Measurements from ENCODE around the gene STXBP2. TPM values are rescaled to one million over a fixed set of nuclear protein-coding genes. Genes with fewer than 3 reads are reported as not detected.

Gene STXBP2
- total RNA-seq, 1 experiment from 2014 or later: 94.4 TPM

DNA sequence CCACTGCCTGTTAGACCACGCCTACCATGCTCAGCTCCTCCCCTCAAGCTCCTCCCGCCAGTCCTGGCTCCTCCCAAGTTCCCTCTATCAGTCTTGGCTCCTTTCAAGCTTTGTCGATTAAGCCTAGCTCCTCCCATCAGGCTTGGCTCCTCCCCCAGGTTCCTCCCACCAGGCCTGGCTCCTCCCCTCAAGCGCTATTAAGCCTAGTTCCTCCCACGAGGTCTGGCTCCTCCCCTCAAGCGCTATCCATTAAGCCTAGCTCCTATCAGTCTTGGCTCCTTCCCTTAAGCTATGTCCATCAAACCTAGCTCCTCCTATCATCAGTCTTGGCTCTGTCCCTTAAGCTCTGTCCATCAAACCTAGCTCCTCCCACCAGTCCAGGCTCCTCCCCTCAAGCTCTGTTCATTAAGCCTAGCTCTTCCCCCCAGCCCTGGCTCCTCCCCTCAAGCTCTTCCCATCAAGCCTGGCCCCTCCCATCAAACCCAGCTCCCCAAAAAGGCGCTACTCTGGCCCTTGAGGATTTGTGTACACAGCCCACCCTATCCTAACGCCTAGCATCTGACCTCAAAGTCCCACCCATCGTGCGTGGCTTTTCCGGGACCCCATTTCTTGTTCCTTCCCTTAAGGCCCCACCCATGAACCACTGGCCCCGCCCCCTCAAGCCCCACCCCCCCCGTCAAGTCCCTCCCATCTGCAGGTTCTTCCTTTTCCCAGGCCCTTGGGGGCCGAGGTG, 31.3 kb upstream of the STXBP2 start:
- no peak overlapping the region for H3K4me3 Mint-ChIP-seq (ENCODE audit: unreplicated experiment)
- POLR2A ChIA-PET: interaction anchor here (0.7 to 3.2 kb wide), 3 partner anchors 13 to 1149 kb away, joined by 3 to 14 read pairs (median 7); partner anchors contain the start of genes PET100 and XAB2

GRCh38 chr19:7606289-7606688, 30.6 kb upstream of the STXBP2 start:
- Mint-ChIP-seq H3K36me3 (ENCODE audit: insufficient read depth, unreplicated experiment) (peaks cover 22% of the 10 kb centered on the region), H3K27ac (ENCODE audit: low read depth, unreplicated experiment) (no peak overlapping the region), H3K9me3 (ENCODE audit: unreplicated experiment) (peaks cover 7% of the 10 kb centered on the region), H3K27me3 (ENCODE audit: insufficient read depth, unreplicated experiment) (no peaks in the 10 kb centered on the region), H3K4me3 (ENCODE audit: unreplicated experiment) (no peak overlapping the region), H3K4me1 (ENCODE audit: insufficient read depth, unreplicated experiment) (no peaks in the 10 kb centered on the region)
- DNase-seq (ENCODE audit: unreplicated experiment): no peak
- TF ChIP-seq, protein P1, sequence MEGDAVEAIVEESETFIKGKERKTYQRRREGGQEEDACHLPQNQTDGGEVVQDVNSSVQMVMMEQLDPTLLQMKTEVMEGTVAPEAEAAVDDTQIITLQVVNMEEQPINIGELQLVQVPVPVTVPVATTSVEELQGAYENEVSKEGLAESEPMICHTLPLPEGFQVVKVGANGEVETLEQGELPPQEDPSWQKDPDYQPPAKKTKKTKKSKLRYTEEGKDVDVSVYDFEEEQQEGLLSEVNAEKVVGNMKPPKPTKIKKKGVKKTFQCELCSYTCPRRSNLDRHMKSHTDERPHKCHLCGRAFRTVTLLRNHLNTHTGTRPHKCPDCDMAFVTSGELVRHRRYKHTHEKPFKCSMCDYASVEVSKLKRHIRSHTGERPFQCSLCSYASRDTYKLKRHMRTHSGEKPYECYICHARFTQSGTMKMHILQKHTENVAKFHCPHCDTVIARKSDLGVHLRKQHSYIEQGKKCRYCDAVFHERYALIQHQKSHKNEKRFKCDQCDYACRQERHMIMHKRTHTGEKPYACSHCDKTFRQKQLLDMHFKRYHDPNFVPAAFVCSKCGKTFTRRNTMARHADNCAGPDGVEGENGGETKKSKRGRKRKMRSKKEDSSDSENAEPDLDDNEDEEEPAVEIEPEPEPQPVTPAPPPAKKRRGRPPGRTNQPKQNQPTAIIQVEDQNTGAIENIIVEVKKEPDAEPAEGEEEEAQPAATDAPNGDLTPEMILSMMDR (IDR thresholded peaks at IDR 0.05; ENCODE audit: unreplicated experiment): no peak
- CTCF ChIA-PET: interaction anchor here (0.6 to 1.5 kb wide), 3 partner anchors 46 to 246 kb away, joined by 3 read pairs; no protein-coding TSS in a partner anchor
- BruUV-seq (replicated peaks): no TSS peak
- intact Hi-C loops (cut with micrococcal nuclease): no loop called here
- POLR2A ChIA-PET: interaction anchor here (1.4 to 3.2 kb wide), 2 partner anchors 13 to 23 kb away, joined by 7 to 14 read pairs; partner anchors contain the start of genes PET100 and XAB2

More for the DNA sequence above, 31.3 kb upstream of the STXBP2 start:
- Mint-ChIP-seq H3K4me1 (ENCODE audit: insufficient read depth, unreplicated experiment) (no peaks in the 10 kb centered on the region), H3K27me3 (ENCODE audit: insufficient read depth, unreplicated experiment) (no peaks in the 10 kb centered on the region), H3K36me3 (ENCODE audit: insufficient read depth, unreplicated experiment) (peaks cover 22% of the 10 kb centered on the region), H3K27ac (ENCODE audit: low read depth, unreplicated experiment) (no peak overlapping the region), H3K9me3 (ENCODE audit: unreplicated experiment) (peaks cover 7% of the 10 kb centered on the region)
- DNase-seq (ENCODE audit: unreplicated experiment): peak; percentile 42
- intact Hi-C loops (cut with micrococcal nuclease): no loop called here
- BruUV-seq (replicated peaks): no TSS peak
- CTCF ChIA-PET: interaction anchor here (0.6 to 2.2 kb wide), 7 partner anchors 37 to 278 kb away, joined by 3 to 7 read pairs (median 3); partner anchors contain the start of gene TRAPPC5
- TF ChIP-seq, protein P1 (IDR thresholded peaks at IDR 0.05; ENCODE audit: unreplicated experiment): no peak

- ChIA-PET POLR2A (interaction anchor here (1.2 to 3.2 kb wide), 2 partner anchors 12 to 22 kb away, joined by 3 to 14 read pairs; partner anchors contain the start of genes PET100 and XAB2), CTCF (interaction anchor here (0.6 to 0.9 kb wide), 3 partner anchors 45 to 245 kb away, joined by 3 to 4 read pairs (median 3); no protein-coding TSS in a partner anchor)
- H3K27ac Mint-ChIP-seq (ENCODE audit: low read depth, unreplicated experiment): no peak overlapping the region
- H3K4me1 Mint-ChIP-seq (ENCODE audit: insufficient read depth, unreplicated experiment): no peaks in the 10 kb centered on the region
- peaks cover 7% of the 10 kb centered on the region for H3K9me3 Mint-ChIP-seq (ENCODE audit: unreplicated experiment)
- intact Hi-C loops (cut with micrococcal nuclease): no loop called here
- DNase-seq (ENCODE audit: unreplicated experiment): no peak
- no peaks in the 10 kb centered on the region for H3K27me3 Mint-ChIP-seq (ENCODE audit: insufficient read depth, unreplicated experiment)
- no peak overlapping the region for H3K4me3 Mint-ChIP-seq (ENCODE audit: unreplicated experiment)
- peaks cover 22% of the 10 kb centered on the region for H3K36me3 Mint-ChIP-seq (ENCODE audit: insufficient read depth, unreplicated experiment)
- TF ChIP-seq, protein P1 (IDR thresholded peaks at IDR 0.05; ENCODE audit: unreplicated experiment): no peak
- no TSS peak for BruUV-seq (replicated peaks)
These were observed 29.6 kb upstream of the STXBP2 start for GRCh38 chr19:7607212-7607873.

All from MCF 10A (cell line).